K562 (cell line): Measurements from ENCODE around the gene PDLIM5. TPM values are rescaled to one million over a fixed set of nuclear protein-coding genes. Genes with fewer than 3 reads are reported as not detected.

Experiments used
- ARID1B ChIP-seq: fragments of 450-650 bp; IDR thresholded peaks from 2 replicates; pipeline ENCODE4 v1.6.1; 2016; ENCODE audit warnings: antibody characterized with exemption, mild to moderate bottlenecking, inconsistent platforms
- BRD9 ChIP-seq: fragments of 450-650 bp; IDR thresholded peaks from 2 replicates; pipeline ENCODE4 v1.6.1; 2018; ENCODE audit warnings: low read depth; ENCODE audit not compliant: partially characterized antibody
- C11orf30 ChIP-seq: fragments of 450-650 bp; IDR thresholded peaks from 2 replicates; pipeline ENCODE4 v1.6.1; 2016; ENCODE audit warnings: low read depth, mild to moderate bottlenecking
- DIDO1 ChIP-seq: fragments of 450-650 bp; IDR thresholded peaks from 2 replicates; pipeline ENCODE4 v1.6.1; 2016; ENCODE audit warnings: low read depth, missing biosample characterization, missing genetic modification characterization
- EZH2 ChIP-seq: IDR thresholded peaks from 2 replicates; pipeline ENCODE4 v1.6.1; 2012; ENCODE audit warnings: low read depth, mild to moderate bottlenecking, inconsistent platforms, low read length, borderline replicate concordance
- FOXM1 ChIP-seq, 2 experiments: fragments of 450-650 bp in 1 of 2; sonication (generic) in 1 of 2; formaldehyde crosslinking in 1 of 2; IDR thresholded peaks; 2 replicates each; pipeline versions ENCODE4 v1.6.1 to v1.9.0; 2017 to 2022; ENCODE audit warnings: low read depth in 2 of 2, mild to moderate bottlenecking in 2 of 2, missing genetic modification reagents in 1 of 2, moderate library complexity in 1 of 2
- MAFG ChIP-seq: fragments of 450-650 bp; conservative IDR thresholded peaks from 2 replicates; pipeline ENCODE4 v1.6.1; 2016; ENCODE audit warnings: missing genetic modification characterization, missing compliant biosample characterization
- MECOM ChIP-seq: fragments of 250-450 bp; sonication (Bioruptor Pico); IDR thresholded peaks from 2 replicates; pipeline ENCODE4 v1.8.0; 2022; ENCODE audit warnings: inconsistent platforms
- MEF2A ChIP-seq: IDR thresholded peaks from 2 replicates; pipeline ENCODE4 v1.6.1; 2011; ENCODE audit warnings: low read depth, mild to moderate bottlenecking, low read length, moderate library complexity; ENCODE audit not compliant: control insufficient read depth
- MEIS2 ChIP-seq: fragments of 450-650 bp; IDR thresholded peaks from 2 replicates; pipeline ENCODE4 v1.6.1; 2014; ENCODE audit warnings: mild to moderate bottlenecking; ENCODE audit not compliant: partially characterized antibody
- NCOA1 ChIP-seq: fragments of 450-650 bp; IDR thresholded peaks from 2 replicates; pipeline ENCODE4 v1.6.1; 2016; ENCODE audit warnings: low read depth
- NRF1 ChIP-seq, 2 experiments: fragments of 450-650 bp; IDR thresholded peaks in 1 of 2; conservative IDR thresholded peaks in 1 of 2; 2 replicates each; pipeline ENCODE4 v1.6.1; 2014; ENCODE audit warnings: mild to moderate bottlenecking in 2 of 2
- RAD21 ChIP-seq, 2 experiments: fragments of 250-450 bp in 1 of 2; fragments of 450-650 bp in 1 of 2; sonication (Bioruptor Pico) in 1 of 2; formaldehyde crosslinking in 1 of 2; IDR thresholded peaks in 1 of 2; conservative IDR thresholded peaks in 1 of 2; 2 replicates each; pipeline versions ENCODE4 v1.4.0 to v1.8.0; 2020 to 2022; ENCODE audit warnings: mild to moderate bottlenecking in 2 of 2, moderate library complexity in 1 of 2
- RB1 ChIP-seq: fragments of 450-650 bp; IDR thresholded peaks from 2 replicates; pipeline ENCODE4 v1.6.1; 2017; ENCODE audit warnings: low read depth, mild to moderate bottlenecking
- RBM15 ChIP-seq: fragments of 200-400 bp; formaldehyde crosslinking; IDR thresholded peaks from 2 replicates; pipeline ENCODE4 v1.6.1; 2018; ENCODE audit warnings: mild to moderate bottlenecking, low read length, moderate library complexity; ENCODE audit not compliant: insufficient read depth
- RCOR1 ChIP-seq, 2 experiments: IDR thresholded peaks; 2 replicates each; pipeline ENCODE4 v1.6.1; 2012; ENCODE audit warnings: low read depth in 2 of 2, low read length in 2 of 2, borderline replicate concordance in 1 of 2, improper control_type of control experiment in 1 of 2
- SMARCC2 ChIP-seq: fragments of 450-650 bp; IDR thresholded peaks from 2 replicates; pipeline ENCODE4 v1.6.1; 2017; ENCODE audit warnings: antibody characterized with exemption, moderate library complexity, mild to moderate bottlenecking, low read depth
- SMC3 ChIP-seq: conservative IDR thresholded peaks from 2 replicates; pipeline ENCODE4 v1.6.1; 2011; ENCODE audit warnings: low read depth, low read length, improper control_type of control experiment; ENCODE audit not compliant: insufficient read depth
- YY1 ChIP-seq, 3 experiments: IDR thresholded peaks; 2 replicates each; pipeline ENCODE4 v1.6.1; 2011; ENCODE audit warnings: low read length in 2 of 3, mild to moderate bottlenecking in 2 of 3, moderate library complexity in 2 of 3, borderline replicate concordance in 1 of 3, control low read depth in 1 of 3, low read depth in 1 of 3; ENCODE audit not compliant: insufficient read depth in 3 of 3, insufficient replicate concordance in 2 of 3, control insufficient read depth in 1 of 3, insufficient read length in 1 of 3; ENCODE audit errors: extremely low read depth in 1 of 3
- ZNF384 ChIP-seq: IDR thresholded peaks from 2 replicates; pipeline ENCODE4 v1.6.1; 2012; ENCODE audit warnings: low read depth, low read length, improper control_type of control experiment
- polyA plus RNA-seq, 8 experiments: library from polyadenylated mRNA; depleted of rRNA in 4 of 8; stranded (reverse) in 5 of 8; unstranded in 3 of 8; fragments of >200 nt; fragmentation: Nextera tagmentation in 2 of 8; fragmentation: Illumina TruSeq in 1 of 8; extraction: Ambion mirVana in 2 of 8; extraction: Trizol in 1 of 8; gene quantifications; 2 replicates each; pipeline versions ENCODE4 v1.2.1 to v1.2.3, GENCODE V29; 2011 to 2014; ENCODE audit warnings: inconsistent platforms in 1 of 8, missing spikeins in 1 of 8
- total RNA-seq, 7 experiments: library from RNA; depleted of rRNA in 6 of 7; stranded (reverse); fragments of >200 nt in 6 of 7; fragmentation: Illumina TruSeq in 2 of 7; extraction: Trizol in 2 of 7; gene quantifications; 2 replicates each; pipeline versions ENCODE4 v1.2.1 to v1.2.3, GENCODE V29; 2011 to 2021; ENCODE audit warnings: low replicate concordance in 1 of 7
- TF ChIP-seq, protein P1 (sequence below), 3 experiments: IDR thresholded peaks in 2 of 3; conservative IDR thresholded peaks in 1 of 3; 2 replicates each; pipeline ENCODE4 v1.5.1; 2011 to 2012; ENCODE audit warnings: low read length in 3 of 3, mild to moderate bottlenecking in 3 of 3, control low read depth in 2 of 3, improper control_type of control experiment in 1 of 3, inconsistent platforms in 1 of 3, low read depth in 1 of 3, mixed read lengths in 1 of 3, moderate library complexity in 1 of 3; ENCODE audit not compliant: insufficient read depth in 2 of 3
- TF ChIP-seq, protein P2 (sequence below), 2 experiments: fragments of 450-650 bp; conservative IDR thresholded peaks; 2 replicates each; pipeline ENCODE4 v1.6.1; 2017; ENCODE audit warnings: mild to moderate bottlenecking in 2 of 2, moderate library complexity in 2 of 2

The PDLIM5 gene
- total and polyA plus RNA-seq, 9 of the 15 experiments (the other 6 are each of a cell fraction or from before 2014, with no cell fraction given), result 36.9 to 127 (median 62.5) TPM

DNA sequence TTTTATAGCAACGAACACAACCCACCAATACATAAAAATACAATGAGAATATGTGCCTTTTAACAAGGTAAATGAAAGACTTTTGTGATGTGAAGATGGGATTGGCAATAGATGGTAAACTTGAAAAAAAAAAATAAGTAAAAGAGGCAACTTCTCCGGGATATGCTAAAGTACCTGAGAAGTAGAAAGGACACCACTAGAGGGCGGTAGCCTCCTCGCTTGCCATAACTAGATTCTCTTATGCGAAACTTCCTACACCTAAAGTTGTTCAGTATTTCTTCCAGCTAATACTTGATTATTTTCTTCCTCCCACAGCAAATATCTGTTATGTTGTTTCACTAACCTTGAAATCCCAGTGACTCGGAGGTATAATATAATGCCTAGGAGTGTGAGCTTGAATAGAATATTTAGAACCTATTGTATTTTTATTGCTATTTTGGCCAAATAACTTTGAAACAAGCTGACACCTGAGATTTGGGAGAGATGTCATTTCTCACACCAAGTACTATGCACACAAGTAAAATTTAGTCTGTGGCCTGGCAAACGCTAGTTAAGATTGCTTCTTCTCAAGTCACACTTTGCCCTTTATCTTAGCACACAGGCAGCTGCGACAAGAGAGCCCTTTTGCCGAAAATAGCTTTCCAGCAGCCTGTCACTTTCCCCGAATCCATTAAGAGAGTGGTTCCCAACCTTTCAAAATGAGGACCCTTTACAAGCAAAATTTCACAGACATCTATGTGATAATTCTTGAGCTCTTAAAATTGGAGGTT lies 44.9 kb upstream of the PDLIM5 start (continued):
- peak in 1 of 3 experiments; percentile 12 for TF ChIP-seq YY1 (IDR thresholded peaks at IDR 0.05; ENCODE audit: borderline replicate concordance in 1 of 3, control insufficient read depth in 1 of 3, extremely low read depth in 1 of 3, insufficient read depth in 3 of 3, insufficient read length in 1 of 3, insufficient replicate concordance in 2 of 3, low read depth in 1 of 3, low read length in 2 of 3)
- TF ChIP-seq BRD9, result peak; percentile 58
- peak; percentile 14 for TF ChIP-seq MEIS2
- peak; percentile 97 for TF ChIP-seq MEF2A
- peak; percentile 57 for TF ChIP-seq SMC3
- 0 out of 2 replicates have a peak, but pooled peaks have one; percentile 23 for TF ChIP-seq RB1
- TF ChIP-seq, protein P1, sequence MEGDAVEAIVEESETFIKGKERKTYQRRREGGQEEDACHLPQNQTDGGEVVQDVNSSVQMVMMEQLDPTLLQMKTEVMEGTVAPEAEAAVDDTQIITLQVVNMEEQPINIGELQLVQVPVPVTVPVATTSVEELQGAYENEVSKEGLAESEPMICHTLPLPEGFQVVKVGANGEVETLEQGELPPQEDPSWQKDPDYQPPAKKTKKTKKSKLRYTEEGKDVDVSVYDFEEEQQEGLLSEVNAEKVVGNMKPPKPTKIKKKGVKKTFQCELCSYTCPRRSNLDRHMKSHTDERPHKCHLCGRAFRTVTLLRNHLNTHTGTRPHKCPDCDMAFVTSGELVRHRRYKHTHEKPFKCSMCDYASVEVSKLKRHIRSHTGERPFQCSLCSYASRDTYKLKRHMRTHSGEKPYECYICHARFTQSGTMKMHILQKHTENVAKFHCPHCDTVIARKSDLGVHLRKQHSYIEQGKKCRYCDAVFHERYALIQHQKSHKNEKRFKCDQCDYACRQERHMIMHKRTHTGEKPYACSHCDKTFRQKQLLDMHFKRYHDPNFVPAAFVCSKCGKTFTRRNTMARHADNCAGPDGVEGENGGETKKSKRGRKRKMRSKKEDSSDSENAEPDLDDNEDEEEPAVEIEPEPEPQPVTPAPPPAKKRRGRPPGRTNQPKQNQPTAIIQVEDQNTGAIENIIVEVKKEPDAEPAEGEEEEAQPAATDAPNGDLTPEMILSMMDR (IDR thresholded peaks at IDR 0.05 in 2 of 3, conservative IDR thresholded peaks at IDR 0.05 in 1 of 3; ENCODE audit: insufficient read depth in 2 of 3, low read depth in 1 of 3, low read length in 3 of 3), result peak; percentile 72 to 94 (median 84)
- TF ChIP-seq EZH2, result no peak
- TF ChIP-seq RAD21 (CRISPR knock-in tag; conservative IDR thresholded peaks at IDR 0.05 in 1 of 2, IDR thresholded peaks at IDR 0.05 in 1 of 2), result peak; percentile 81 to 82
- peak; percentile 78 for TF ChIP-seq ZNF384
- TF ChIP-seq FOXM1 (IDR thresholded peaks at IDR 0.05; ENCODE audit: low read depth), result 0 out of 2 replicates have a peak, but pooled peaks have one; percentile 33
- TF ChIP-seq FOXM1 (CRISPR knock-in tag; IDR thresholded peaks at IDR 0.05; ENCODE audit: low read depth), result no peak
- peak; percentile 35; the same call in 1 of the 2 replicates for TF ChIP-seq SMARCC2
- TF ChIP-seq ARID1B, result peak; percentile 80
- TF ChIP-seq MAFG (tag), result 0 out of 2 replicates have a peak, but pooled peaks have one; percentile 9
- 0 out of 2 replicates have a peak, but pooled peaks have one; percentile 39 for TF ChIP-seq NCOA1
- TF ChIP-seq C11orf30, result 0 out of 2 replicates have a peak, but pooled peaks have one; percentile 5
- TF ChIP-seq, protein P2, sequence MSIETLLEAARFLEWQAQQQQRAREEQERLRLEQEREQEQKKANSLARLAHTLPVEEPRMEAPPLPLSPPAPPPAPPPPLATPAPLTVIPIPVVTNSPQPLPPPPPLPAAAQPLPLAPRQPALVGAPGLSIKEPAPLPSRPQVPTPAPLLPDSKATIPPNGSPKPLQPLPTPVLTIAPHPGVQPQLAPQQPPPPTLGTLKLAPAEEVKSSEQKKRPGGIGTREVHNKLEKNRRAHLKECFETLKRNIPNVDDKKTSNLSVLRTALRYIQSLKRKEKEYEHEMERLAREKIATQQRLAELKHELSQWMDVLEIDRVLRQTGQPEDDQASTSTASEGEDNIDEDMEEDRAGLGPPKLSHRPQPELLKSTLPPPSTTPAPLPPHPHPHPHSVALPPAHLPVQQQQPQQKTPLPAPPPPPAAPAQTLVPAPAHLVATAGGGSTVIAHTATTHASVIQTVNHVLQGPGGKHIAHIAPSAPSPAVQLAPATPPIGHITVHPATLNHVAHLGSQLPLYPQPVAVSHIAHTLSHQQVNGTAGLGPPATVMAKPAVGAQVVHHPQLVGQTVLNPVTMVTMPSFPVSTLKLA (conservative IDR thresholded peaks at IDR 0.05), result 0 out of 4 replicates have a peak, but pooled peaks of 1 of the 2 experiments have one; percentile 13
- TF ChIP-seq RCOR1 (IDR thresholded peaks at IDR 0.05; ENCODE audit: borderline replicate concordance in 1 of 2, low read depth in 2 of 2, low read length in 2 of 2), result no peak
- no peak for TF ChIP-seq RBM15
- peak; percentile 27; the same call in 1 of the 2 replicates for TF ChIP-seq MECOM (CRISPR knock-in tag)
- no peak for TF ChIP-seq NRF1 (conservative IDR thresholded peaks at IDR 0.05 in 1 of 2, IDR thresholded peaks at IDR 0.05 in 1 of 2)
- TF ChIP-seq DIDO1 (tag), result no peak
